HepG2 (cell line): ENCODE results near the gene ACAP2. TPM values are rescaled to one million over a fixed set of nuclear protein-coding genes. Genes with fewer than 3 reads are reported as not detected.

Experiments
- HDAC1 ChIP-seq: sonication (generic); formaldehyde crosslinking; IDR thresholded peaks from 2 replicates; pipeline ENCODE4 v1.5.1; 2020; ENCODE audit warnings: mild to moderate bottlenecking, missing genetic modification reagents
- NR2C2 ChIP-seq: sonication (generic); formaldehyde crosslinking; IDR thresholded peaks from 2 replicates; pipeline ENCODE4 v1.4.0; 2020; ENCODE audit warnings: missing genetic modification reagents, mild to moderate bottlenecking, moderate library complexity, borderline replicate concordance
- POLR2A ChIP-seq, 2 experiments: IDR thresholded peaks; 2 replicates each; pipeline ENCODE4 v1.6.1; 2011; ENCODE audit warnings: low read depth in 2 of 2, low read length in 2 of 2, mild to moderate bottlenecking in 1 of 2, moderate library complexity in 1 of 2; ENCODE audit not compliant: insufficient read depth in 1 of 2
- RBM39 ChIP-seq: fragments of 200-400 bp; formaldehyde crosslinking; IDR thresholded peaks from one replicate; pipeline ENCODE4 v1.6.1; 2018; ENCODE audit warnings: antibody characterized with exemption, mild to moderate bottlenecking, low read depth, low read length; ENCODE audit not compliant: poor library complexity, severe bottlenecking
- TMF1 ChIP-seq: sonication (generic); formaldehyde crosslinking; IDR thresholded peaks from 2 replicates; pipeline ENCODE4 v1.8.1; 2022; ENCODE audit warnings: low read depth, missing genetic modification reagents
- ZNF263 ChIP-seq: sonication (generic); formaldehyde crosslinking; IDR thresholded peaks from 2 replicates; pipeline ENCODE4 v1.4.0; 2020; ENCODE audit warnings: missing genetic modification reagents
- ZNF552 ChIP-seq: sonication (generic); formaldehyde crosslinking; IDR thresholded peaks from 2 replicates; pipeline ENCODE4 v1.9.0; 2022; ENCODE audit warnings: missing genetic modification reagents, mild to moderate bottlenecking, borderline replicate concordance
- ZNF720 ChIP-seq: sonication (generic); formaldehyde crosslinking; IDR thresholded peaks from 2 replicates; pipeline ENCODE4 v1.4.0; 2020; ENCODE audit warnings: missing genetic modification reagents
- ZNF746 ChIP-seq: sonication (generic); formaldehyde crosslinking; IDR thresholded peaks from 2 replicates; pipeline ENCODE4 v1.8.0; 2022; ENCODE audit warnings: mild to moderate bottlenecking, missing genetic modification reagents
- ZSCAN30 ChIP-seq: sonication (generic); formaldehyde crosslinking; IDR thresholded peaks from 2 replicates; pipeline ENCODE4 v1.5.0; 2020; ENCODE audit warnings: mild to moderate bottlenecking, missing genetic modification reagents
- polyA plus RNA-seq, 8 experiments: library from polyadenylated mRNA; depleted of rRNA in 3 of 8; stranded (reverse) in 7 of 8; unstranded in 1 of 8; fragments of >200 nt; fragmentation: Illumina TruSeq in 4 of 8; extraction: Trizol in 4 of 8; gene quantifications; 2 replicates each; pipeline versions ENCODE4 v1.2.1 to v1.2.3, GENCODE V29; 2011 to 2016; ENCODE audit warnings: low read depth in 4 of 8, missing spikeins in 1 of 8, mixed read lengths in 1 of 8; ENCODE audit not compliant: insufficient read depth in 1 of 8
- total RNA-seq, 5 experiments: library from RNA; depleted of rRNA; stranded (reverse); fragments of >200 nt; fragmentation: Illumina TruSeq; extraction: Trizol; gene quantifications; 2 replicates each; pipeline ENCODE4 v1.2.3, GENCODE V29; 2016; ENCODE audit warnings: low read depth in 1 of 5
- TF ChIP-seq, protein P1 (sequence below): sonication (generic); formaldehyde crosslinking; IDR thresholded peaks from 2 replicates; pipeline ENCODE4 v1.4.0; 2020; ENCODE audit warnings: mild to moderate bottlenecking, missing genetic modification reagents, borderline replicate concordance
- TF ChIP-seq, protein P2 (sequence below), 2 experiments: sonication (generic) in 1 of 2; formaldehyde crosslinking in 1 of 2; IDR thresholded peaks; 2 replicates each; pipeline versions ENCODE4 v1.4.0 to v1.6.1; 2018 to 2020; ENCODE audit warnings: missing genetic modification reagents in 2 of 2, borderline replicate concordance in 1 of 2, low read depth in 1 of 2, mild to moderate bottlenecking in 1 of 2, missing biosample characterization in 1 of 2
- TF ChIP-seq, protein P3 (sequence below): sonication (generic); formaldehyde crosslinking; IDR thresholded peaks from 2 replicates; pipeline ENCODE4 v1.5.1; 2020; ENCODE audit warnings: mild to moderate bottlenecking, missing genetic modification reagents, borderline replicate concordance
- TF ChIP-seq, protein P4 (sequence below): sonication (generic); formaldehyde crosslinking; IDR thresholded peaks from 2 replicates; pipeline ENCODE4 v1.5.1; 2020; ENCODE audit warnings: missing genetic modification reagents, mild to moderate bottlenecking, borderline replicate concordance
- TF ChIP-seq, protein P5 (sequence below): sonication (generic); formaldehyde crosslinking; IDR thresholded peaks from 2 replicates; pipeline ENCODE4 v1.8.0; 2022; ENCODE audit warnings: low read depth, missing genetic modification reagents

The ACAP2 gene
- total and polyA plus RNA-seq, 2 of the 13 experiments (the other 11 are each of a cell fraction or from before 2014, with no cell fraction given) = 7.3 to 23.9 TPM

DNA sequence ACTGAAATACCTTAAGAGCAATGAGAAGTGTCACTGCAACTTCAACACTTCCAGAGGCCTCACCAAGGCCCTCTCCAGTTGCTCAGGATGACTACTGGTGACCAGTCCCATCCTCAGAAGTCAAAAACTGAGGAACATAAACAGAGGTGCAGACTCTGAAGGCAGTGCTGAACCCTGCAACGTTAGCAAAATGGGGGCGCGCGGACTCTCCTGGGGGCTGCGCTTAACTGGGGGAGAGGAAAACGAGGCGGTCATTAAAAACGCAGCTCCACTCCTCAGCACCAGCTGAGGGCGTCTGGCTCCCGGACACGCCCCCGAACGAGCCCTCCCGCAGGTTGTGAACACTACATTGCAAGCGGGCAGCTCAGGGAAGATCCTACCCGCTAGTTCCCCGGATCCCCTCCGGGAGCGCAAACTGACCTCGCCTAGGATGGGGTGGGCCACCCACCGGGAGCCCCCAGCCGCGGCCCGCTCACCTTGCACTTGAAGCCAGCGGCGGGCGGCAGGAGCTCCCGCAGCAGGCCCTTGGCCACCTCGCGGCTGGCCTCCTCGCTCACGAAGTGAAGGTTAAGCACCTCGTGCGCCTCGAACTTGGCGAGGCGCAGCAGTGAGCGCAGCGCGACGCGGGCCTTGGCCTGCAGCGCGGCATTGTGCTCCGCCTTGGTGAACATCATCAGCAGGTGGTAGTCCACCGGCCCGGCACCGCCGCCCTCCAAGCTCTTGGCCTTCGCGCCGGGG lies 172.6 kb downstream of the ACAP2 start (continued):
- TF ChIP-seq, protein P1, sequence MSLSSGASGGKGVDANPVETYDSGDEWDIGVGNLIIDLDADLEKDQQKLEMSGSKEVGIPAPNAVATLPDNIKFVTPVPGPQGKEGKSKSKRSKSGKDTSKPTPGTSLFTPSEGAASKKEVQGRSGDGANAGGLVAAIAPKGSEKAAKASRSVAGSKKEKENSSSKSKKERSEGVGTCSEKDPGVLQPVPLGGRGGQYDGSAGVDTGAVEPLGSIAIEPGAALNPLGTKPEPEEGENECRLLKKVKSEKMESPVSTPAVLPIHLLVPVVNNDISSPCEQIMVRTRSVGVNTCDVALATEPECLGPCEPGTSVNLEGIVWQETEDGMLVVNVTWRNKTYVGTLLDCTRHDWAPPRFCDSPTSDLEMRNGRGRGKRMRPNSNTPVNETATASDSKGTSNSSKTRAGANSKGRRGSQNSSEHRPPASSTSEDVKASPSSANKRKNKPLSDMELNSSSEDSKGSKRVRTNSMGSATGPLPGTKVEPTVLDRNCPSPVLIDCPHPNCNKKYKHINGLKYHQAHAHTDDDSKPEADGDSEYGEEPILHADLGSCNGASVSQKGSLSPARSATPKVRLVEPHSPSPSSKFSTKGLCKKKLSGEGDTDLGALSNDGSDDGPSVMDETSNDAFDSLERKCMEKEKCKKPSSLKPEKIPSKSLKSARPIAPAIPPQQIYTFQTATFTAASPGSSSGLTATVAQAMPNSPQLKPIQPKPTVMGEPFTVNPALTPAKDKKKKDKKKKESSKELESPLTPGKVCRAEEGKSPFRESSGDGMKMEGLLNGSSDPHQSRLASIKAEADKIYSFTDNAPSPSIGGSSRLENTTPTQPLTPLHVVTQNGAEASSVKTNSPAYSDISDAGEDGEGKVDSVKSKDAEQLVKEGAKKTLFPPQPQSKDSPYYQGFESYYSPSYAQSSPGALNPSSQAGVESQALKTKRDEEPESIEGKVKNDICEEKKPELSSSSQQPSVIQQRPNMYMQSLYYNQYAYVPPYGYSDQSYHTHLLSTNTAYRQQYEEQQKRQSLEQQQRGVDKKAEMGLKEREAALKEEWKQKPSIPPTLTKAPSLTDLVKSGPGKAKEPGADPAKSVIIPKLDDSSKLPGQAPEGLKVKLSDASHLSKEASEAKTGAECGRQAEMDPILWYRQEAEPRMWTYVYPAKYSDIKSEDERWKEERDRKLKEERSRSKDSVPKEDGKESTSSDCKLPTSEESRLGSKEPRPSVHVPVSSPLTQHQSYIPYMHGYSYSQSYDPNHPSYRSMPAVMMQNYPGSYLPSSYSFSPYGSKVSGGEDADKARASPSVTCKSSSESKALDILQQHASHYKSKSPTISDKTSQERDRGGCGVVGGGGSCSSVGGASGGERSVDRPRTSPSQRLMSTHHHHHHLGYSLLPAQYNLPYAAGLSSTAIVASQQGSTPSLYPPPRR (CRISPR knock-in tag) = no peak
- TF ChIP-seq HDAC1 (CRISPR knock-in tag) (peak; percentile 62), NR2C2 (CRISPR knock-in tag) (peak; percentile 43; the same call in 1 of the 2 replicates), TMF1 (CRISPR knock-in tag) (peak; percentile 89), RBM39 (peak; percentile 27), ZNF720 (no peak), ZNF746 (peak; percentile 55; the same call in 1 of the 2 replicates), POLR2A (IDR thresholded peaks at IDR 0.05; ENCODE audit: insufficient read depth in 1 of 2, low read depth in 2 of 2, low read length in 2 of 2) (no peak), ZNF263 (peak; percentile 56), ZNF552 (CRISPR knock-in tag) (0 out of 2 replicates have a peak, but pooled peaks have one; percentile 67), ZSCAN30 (CRISPR knock-in tag) (no peak)
- TF ChIP-seq, protein P2, sequence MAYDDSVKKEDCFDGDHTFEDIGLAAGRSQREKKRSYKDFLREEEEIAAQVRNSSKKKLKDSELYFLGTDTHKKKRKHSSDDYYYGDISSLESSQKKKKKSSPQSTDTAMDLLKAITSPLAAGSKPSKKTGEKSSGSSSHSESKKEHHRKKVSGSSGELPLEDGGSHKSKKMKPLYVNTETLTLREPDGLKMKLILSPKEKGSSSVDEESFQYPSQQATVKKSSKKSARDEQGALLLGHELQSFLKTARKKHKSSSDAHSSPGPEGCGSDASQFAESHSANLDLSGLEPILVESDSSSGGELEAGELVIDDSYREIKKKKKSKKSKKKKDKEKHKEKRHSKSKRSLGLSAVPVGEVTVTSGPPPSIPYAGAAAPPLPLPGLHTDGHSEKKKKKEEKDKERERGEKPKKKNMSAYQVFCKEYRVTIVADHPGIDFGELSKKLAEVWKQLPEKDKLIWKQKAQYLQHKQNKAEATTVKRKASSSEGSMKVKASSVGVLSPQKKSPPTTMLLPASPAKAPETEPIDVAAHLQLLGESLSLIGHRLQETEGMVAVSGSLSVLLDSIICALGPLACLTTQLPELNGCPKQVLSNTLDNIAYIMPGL (CRISPR knock-in tag; IDR thresholded peaks at IDR 0.05; ENCODE audit: borderline replicate concordance in 1 of 2, low read depth in 1 of 2) = peak; percentile 16 to 34; a peak in 2 of 4 replicates
- TF ChIP-seq, protein P3, sequence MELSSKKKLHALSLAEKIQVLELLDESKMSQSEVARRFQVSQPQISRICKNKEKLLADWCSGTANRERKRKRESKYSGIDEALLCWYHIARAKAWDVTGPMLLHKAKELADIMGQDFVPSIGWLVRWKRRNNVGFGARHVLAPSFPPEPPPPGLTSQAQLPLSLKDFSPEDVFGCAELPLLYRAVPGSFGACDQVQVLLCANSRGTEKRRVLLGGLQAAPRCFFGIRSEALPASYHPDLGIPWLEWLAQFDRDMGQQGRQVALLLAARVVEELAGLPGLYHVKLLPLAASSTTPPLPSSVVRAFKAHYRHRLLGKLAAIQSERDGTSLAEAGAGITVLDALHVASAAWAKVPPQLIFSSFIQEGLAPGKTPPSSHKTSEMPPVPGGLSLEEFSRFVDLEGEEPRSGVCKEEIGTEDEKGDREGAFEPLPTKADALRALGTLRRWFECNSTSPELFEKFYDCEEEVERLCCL (CRISPR knock-in tag) = no peak; the same call in 1 of the 2 replicates
- TF ChIP-seq, protein P4, sequence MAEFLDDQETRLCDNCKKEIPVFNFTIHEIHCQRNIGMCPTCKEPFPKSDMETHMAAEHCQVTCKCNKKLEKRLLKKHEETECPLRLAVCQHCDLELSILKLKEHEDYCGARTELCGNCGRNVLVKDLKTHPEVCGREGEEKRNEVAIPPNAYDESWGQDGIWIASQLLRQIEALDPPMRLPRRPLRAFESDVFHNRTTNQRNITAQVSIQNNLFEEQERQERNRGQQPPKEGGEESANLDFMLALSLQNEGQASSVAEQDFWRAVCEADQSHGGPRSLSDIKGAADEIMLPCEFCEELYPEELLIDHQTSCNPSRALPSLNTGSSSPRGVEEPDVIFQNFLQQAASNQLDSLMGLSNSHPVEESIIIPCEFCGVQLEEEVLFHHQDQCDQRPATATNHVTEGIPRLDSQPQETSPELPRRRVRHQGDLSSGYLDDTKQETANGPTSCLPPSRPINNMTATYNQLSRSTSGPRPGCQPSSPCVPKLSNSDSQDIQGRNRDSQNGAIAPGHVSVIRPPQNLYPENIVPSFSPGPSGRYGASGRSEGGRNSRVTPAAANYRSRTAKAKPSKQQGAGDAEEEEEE (CRISPR knock-in tag) = no peak
- TF ChIP-seq, protein P5, sequence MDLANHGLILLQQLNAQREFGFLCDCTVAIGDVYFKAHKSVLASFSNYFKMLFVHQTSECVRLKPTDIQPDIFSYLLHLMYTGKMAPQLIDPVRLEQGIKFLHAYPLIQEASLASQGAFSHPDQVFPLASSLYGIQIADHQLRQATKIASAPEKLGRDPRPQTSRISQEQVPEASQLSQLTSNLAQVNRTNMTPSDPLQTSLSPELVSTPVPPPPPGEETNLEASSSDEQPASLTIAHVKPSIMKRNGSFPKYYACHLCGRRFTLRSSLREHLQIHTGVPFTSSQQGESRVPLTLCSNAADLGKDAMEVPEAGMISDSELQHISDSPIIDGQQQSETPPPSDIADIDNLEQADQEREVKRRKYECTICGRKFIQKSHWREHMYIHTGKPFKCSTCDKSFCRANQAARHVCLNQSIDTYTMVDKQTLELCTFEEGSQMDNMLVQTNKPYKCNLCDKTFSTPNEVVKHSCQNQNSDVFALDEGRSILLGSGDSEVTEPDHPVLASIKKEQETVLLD (CRISPR knock-in tag) = peak; percentile 20; the same call in 1 of the 2 replicates
